GM20431 (cell line): Measurements from ENCODE around the gene NTM.
"Not testable (repeated sequence)": the region's sequence is repeated elsewhere in the genome, so short reads cannot be mapped to it uniquely, and the experiment has no call there.

Experiments used
- in situ Hi-C: fragments of 300-500 bp; cut with MseI, MboI; formaldehyde crosslinking; loops from one replicate; pipeline ENCODE4 v1.15.0; 2020; ENCODE audit warnings: low sequenced_read_pairs; ENCODE audit not compliant: unreplicated experiment

NTM gene

DNA sequence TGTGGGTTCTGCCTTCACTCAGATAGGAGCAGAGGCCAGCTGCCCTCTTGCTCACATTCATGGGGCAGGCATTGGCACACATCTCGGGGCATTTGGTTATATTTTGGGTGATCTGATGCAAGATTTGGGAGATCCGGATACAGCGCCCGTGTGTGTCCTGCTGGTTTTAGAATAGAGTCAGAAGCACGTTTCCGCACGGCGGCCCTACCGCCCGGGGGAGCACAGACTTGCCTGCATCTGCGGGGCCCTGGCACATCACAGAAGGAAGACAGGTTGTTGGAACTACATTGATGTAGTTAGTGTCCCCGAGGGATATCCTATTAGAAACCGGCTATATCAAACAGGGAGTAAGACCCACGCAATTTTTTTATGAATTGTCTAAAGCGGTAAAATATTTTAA lies 982.8 kb downstream of the NTM start:
- in situ Hi-C loops, result no loop called here

GRCh38 chr11:132357811-132358572 lies 987.6 kb downstream of the NTM start:
- in situ Hi-C loops, result no loop called here

- in situ Hi-C loops, result no loop called here
These were observed 988.1 kb downstream of the NTM start for GRCh38 chr11:132358573-132358953.

GRCh38 chr11:132361011-132361550 lies 990.7 kb downstream of the NTM start:
- in situ Hi-C loops, result no loop called here

DNA sequence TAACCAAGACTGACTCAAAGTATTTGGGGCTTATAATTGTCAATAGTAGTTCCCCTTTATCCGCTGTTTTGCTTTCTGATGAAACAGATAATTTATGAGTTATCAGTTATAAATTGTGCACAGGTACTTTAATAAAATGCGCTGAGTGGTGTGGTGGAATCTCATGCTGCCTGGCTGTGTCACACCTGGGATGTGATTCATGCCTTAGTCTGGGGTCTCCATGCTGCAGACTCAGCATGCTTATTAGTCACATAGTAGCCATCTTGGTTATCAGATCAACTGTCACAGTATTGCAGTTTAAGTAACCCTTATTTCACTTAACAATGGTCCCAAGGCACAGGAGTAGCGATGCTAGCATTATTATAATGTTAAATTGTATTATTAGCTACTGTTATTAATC lies 995.2 kb downstream of the NTM start:
- in situ Hi-C loops, result no loop called here

GRCh38 chr11:132367293-132367692 lies 996.9 kb downstream of the NTM start:
- in situ Hi-C loops, result no loop called here

DNA sequence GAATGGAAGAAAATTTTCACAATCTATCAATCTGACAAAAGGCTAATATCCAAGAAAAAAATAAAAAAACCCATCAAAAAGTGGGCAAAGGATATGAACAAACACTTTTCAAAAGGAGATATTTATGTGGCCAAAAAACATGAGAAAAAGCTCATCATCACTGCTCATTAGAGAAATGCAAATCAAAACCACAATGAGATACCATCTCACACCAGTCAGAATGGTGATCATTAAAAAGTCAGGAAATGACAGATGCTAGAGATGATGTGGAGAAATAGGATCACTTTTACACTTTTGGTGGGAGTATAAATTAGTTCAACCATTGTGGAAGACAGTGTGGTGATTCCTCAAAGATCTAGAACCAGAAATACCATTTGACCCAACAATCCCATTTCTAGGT lies 999.7 kb downstream of the NTM start:
- in situ Hi-C loops, result not testable (repeated sequence)

GRCh38 chr11:132373405-132374143 lies 1003.2 kb downstream of the NTM start:
- in situ Hi-C loops, result no loop called here

- in situ Hi-C loops, result no loop called here
These were observed 1009.1 kb downstream of the NTM start for GRCh38 chr11:132379540-132379939.
